Peyer's patch (tissue), 4 donors: ENCODE results near the gene IGFBP2. TPM values are rescaled to one million over a fixed set of nuclear protein-coding genes. Genes with fewer than 3 reads are reported as not detected.

Source experiments
- DNase-seq, 3 donors: peaks; one replicate each; pipeline ENCODE4 v3.0.0-alpha.2; 2017 to 2019
- H3K27ac ChIP-seq, 4 donors: fragments of 200-600 bp; sonication (generic); one replicate each; pipeline ENCODE4 v1.5.1; 2016 to 2019
- H3K27me3 ChIP-seq, 2 donors: fragments of 200-600 bp; sonication (generic); one replicate each; pipeline ENCODE4 v1.5.1; 2019
- H3K36me3 ChIP-seq, 3 donors: fragments of 200-600 bp; sonication (generic); one replicate each; pipeline ENCODE4 v1.5.1; 2016 to 2019
- H3K4me1 ChIP-seq, 4 donors: fragments of 200-600 bp; sonication (generic); one replicate each; pipeline ENCODE4 v1.5.1; 2016 to 2019
- H3K4me3 ChIP-seq, 4 donors: fragments of 200-600 bp; sonication (generic); 1 replicate in 3 of 4; 2 replicates in 1 of 4; pipeline ENCODE4 v1.5.1; 2016 to 2019; ENCODE audit warnings: mild to moderate bottlenecking in 1 of 4
- H3K9me3 ChIP-seq, 4 donors: fragments of 200-600 bp; sonication (generic); one replicate each; pipeline ENCODE4 v1.5.1; 2016 to 2019; ENCODE audit warnings: mild to moderate bottlenecking in 1 of 4
- POLR2A ChIP-seq, 2 donors: fragments of 450-650 bp; IDR thresholded peaks; one replicate each; pipeline ENCODE4 v1.5.1; 2017; ENCODE audit warnings: antibody characterized with exemption in 2 of 2, mild to moderate bottlenecking in 2 of 2, moderate library complexity in 2 of 2
- total RNA-seq, 4 donors: library from RNA; depleted of rRNA; stranded (reverse); fragments of >200 nt; gene quantifications; one replicate each; pipeline ENCODE4 v1.1.0, GENCODE V29; 2016
- TF ChIP-seq, protein P1 (sequence below), 6 experiments: fragments of 450-650 bp in 4 of 6; fragments of 200-600 bp in 2 of 6; sonication (generic) in 1 of 6; IDR thresholded peaks; one replicate each; pipeline ENCODE4 v1.5.1; 2017 to 2019; ENCODE audit warnings: antibody characterized with exemption in 6 of 6, mild to moderate bottlenecking in 3 of 6, moderate library complexity in 1 of 6

Gene IGFBP2
- total RNA-seq, 4 donors from 2014 or later, result 24.8 to 51.9 (median 44.6) TPM

DNA sequence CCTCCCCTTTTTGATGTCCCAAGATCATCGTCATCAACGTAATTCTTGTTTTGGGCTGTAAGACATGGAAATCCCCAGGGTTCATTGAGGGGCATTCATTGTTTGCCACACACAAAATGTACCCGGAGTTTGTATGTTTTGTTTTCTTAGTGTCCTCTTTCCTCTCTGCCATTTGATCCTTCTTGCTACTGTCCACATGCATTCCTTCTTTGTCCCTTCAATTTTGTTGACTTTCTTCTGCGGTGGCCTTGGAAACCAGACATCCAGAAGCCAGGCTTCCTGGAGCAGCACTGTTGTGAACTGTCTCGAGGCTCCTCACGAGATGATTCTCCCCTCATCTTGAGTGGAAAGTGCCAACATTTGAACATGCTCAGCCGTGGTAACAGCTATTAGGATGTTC, 24.8 kb downstream of the IGFBP2 start:
- Histone ChIP-seq H3K36me3 (no peaks in the 10 kb centered on the region), H3K9me3 (no peaks in the 10 kb centered on the region), H3K4me1 (peaks cover 0 to 4% (median 0%) of the 10 kb centered on the region in 4 donors), H3K4me3 (no peak overlapping the region), H3K27me3 (no peaks in the 10 kb centered on the region), H3K27ac (no peak overlapping the region)
- TF ChIP-seq, protein P1, sequence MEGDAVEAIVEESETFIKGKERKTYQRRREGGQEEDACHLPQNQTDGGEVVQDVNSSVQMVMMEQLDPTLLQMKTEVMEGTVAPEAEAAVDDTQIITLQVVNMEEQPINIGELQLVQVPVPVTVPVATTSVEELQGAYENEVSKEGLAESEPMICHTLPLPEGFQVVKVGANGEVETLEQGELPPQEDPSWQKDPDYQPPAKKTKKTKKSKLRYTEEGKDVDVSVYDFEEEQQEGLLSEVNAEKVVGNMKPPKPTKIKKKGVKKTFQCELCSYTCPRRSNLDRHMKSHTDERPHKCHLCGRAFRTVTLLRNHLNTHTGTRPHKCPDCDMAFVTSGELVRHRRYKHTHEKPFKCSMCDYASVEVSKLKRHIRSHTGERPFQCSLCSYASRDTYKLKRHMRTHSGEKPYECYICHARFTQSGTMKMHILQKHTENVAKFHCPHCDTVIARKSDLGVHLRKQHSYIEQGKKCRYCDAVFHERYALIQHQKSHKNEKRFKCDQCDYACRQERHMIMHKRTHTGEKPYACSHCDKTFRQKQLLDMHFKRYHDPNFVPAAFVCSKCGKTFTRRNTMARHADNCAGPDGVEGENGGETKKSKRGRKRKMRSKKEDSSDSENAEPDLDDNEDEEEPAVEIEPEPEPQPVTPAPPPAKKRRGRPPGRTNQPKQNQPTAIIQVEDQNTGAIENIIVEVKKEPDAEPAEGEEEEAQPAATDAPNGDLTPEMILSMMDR (IDR thresholded peaks at IDR 0.05), result no peak
- no peak for TF ChIP-seq POLR2A (IDR thresholded peaks at IDR 0.05)
- DNase-seq, result no peak

DNA sequence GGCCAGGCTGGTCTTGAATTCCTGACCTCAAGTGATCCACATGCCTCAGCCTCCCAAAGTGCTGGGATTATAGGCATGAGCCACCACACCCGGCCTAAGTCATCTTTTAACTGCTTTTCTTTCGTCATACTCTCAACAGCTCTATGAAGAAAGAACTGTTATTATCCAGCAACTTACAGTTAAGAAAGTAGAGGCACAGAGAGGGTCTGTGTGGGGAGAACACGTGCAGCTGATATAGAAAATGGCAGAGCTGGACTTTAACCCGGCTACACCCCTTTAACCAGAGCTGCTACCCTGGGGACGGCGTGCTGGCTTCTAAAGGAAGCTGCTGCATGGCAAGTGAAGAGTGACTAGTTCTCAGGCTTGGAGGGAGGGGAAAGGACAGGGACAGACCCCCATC, 25.5 kb downstream of the IGFBP2 start:
- no peaks in the 10 kb centered on the region for H3K9me3 ChIP-seq
- no peaks in the 10 kb centered on the region for H3K36me3 ChIP-seq
- no peak for DNase-seq
- TF ChIP-seq, protein P1 (IDR thresholded peaks at IDR 0.05), result no peak
- TF ChIP-seq POLR2A (IDR thresholded peaks at IDR 0.05), result no peak
- H3K4me3 ChIP-seq, result no peak overlapping the region
- H3K27me3 ChIP-seq, result no peaks in the 10 kb centered on the region
- H3K4me1 ChIP-seq, result peaks cover 0 to 4% (median 0%) of the 10 kb centered on the region in 4 donors
- H3K27ac ChIP-seq, result no peak overlapping the region

DNA sequence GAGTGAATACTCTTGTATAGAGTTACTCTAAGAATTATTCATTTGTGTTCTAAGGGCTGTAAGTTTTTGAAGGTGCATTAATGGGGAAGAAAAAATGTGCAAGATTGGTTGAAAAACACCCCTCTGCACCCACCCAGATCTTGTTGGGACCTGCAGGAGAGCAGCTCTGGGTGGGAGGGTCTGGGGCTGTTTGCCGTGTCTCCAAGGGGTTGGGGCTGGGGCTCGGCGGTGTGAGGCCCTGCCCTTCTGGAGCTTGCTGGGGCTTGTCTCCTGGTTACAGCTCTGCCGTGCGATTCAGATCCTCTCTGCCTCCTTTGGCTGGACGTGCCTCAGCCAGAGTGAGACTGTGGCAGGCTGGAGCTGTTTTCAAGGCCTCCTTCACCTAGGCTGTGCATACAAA, 26.1 kb downstream of the IGFBP2 start:
- Histone ChIP-seq H3K36me3 (no peaks in the 10 kb centered on the region), H3K27me3 (no peaks in the 10 kb centered on the region), H3K27ac (no peak overlapping the region), H3K4me1 (no peaks in the 10 kb centered on the region), H3K9me3 (no peaks in the 10 kb centered on the region), H3K4me3 (no peak overlapping the region)
- TF ChIP-seq, protein P1 (IDR thresholded peaks at IDR 0.05), result no peak
- no peak for TF ChIP-seq POLR2A (IDR thresholded peaks at IDR 0.05)
- no peak for DNase-seq

DNA sequence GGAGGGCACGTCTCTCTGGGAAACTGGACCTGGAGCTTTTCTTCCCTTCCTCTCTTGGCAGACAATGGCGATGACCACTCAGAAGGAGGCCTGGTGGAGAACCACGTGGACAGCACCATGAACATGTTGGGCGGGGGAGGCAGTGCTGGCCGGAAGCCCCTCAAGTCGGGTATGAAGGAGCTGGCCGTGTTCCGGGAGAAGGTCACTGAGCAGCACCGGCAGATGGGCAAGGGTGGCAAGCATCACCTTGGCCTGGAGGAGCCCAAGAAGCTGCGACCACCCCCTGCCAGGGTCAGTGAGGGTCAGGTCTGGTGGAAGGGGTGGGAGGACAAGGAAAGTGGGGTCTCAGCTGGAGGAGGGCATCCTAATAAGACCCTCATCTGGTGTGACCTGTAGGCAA, 27.3 kb downstream of the IGFBP2 start:
- no peak overlapping the region for H3K4me3 ChIP-seq
- H3K27me3 ChIP-seq, result no peaks in the 10 kb centered on the region
- H3K27ac ChIP-seq, result no peak overlapping the region
- TF ChIP-seq POLR2A (IDR thresholded peaks at IDR 0.05), result no peak
- TF ChIP-seq, protein P1 (IDR thresholded peaks at IDR 0.05), result no peak
- no peaks in the 10 kb centered on the region for H3K9me3 ChIP-seq
- DNase-seq, result no peak
- no peaks in the 10 kb centered on the region for H3K36me3 ChIP-seq
- peaks cover 0 to 2% (median 0%) of the 10 kb centered on the region in 4 donors for H3K4me1 ChIP-seq

DNA sequence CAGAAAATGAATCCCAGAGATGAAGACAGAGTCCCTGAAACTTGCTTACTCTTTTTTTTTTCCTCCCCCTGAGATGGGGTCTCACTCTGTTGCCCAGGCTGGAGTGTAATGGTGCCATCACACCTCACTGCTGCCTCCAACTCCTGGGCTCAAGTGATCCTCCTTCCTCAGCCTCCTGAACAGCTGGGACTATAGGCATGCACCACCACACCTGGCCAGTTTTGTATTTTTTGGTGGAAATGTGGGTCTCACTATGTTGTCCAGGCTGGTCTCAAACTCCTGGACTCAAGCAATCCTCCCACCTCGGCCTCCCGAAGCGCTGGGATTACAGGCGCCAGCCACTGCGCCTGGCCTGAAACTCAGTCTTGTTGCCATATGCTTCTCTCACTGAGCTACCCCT, 27.8 kb downstream of the IGFBP2 start:
- Histone ChIP-seq H3K27me3 (no peaks in the 10 kb centered on the region), H3K36me3 (no peaks in the 10 kb centered on the region), H3K4me3 (no peak overlapping the region)

More for the DNA sequence above, 27.8 kb downstream of the IGFBP2 start:
- Histone ChIP-seq H3K27ac (no peak overlapping the region), H3K4me1 (peaks cover 0 to 6% (median 0%) of the 10 kb centered on the region in 4 donors), H3K9me3 (no peaks in the 10 kb centered on the region)
- TF ChIP-seq POLR2A (IDR thresholded peaks at IDR 0.05), result no peak
- TF ChIP-seq, protein P1 (IDR thresholded peaks at IDR 0.05), result no peak
- no peak for DNase-seq
